Activated effector memory CD4-positive, alpha-beta T cell treated with anti-CD3 and anti-CD28 coated beads, Interleukin-2, amount 50 U/mL, for 16 hours (primary cell): Measurements from ENCODE around the gene COL1A1.

Source experiments
- DNase-seq: peaks from one replicate; pipeline ENCODE4 v3.0.0-alpha.2; 2020

The COL1A1 gene

GRCh38 chr17:50139185-50139783 is 62.1 kb downstream of the COL1A1 start:
- no peak for DNase-seq

GRCh38 chr17:50137042-50137441 is 64.4 kb downstream of the COL1A1 start:
- no peak for DNase-seq

GRCh38 chr17:50136096-50136687 is 65.2 kb downstream of the COL1A1 start:
- DNase-seq: no peak

GRCh38 chr17:50135316-50136095 is 65.9 kb downstream of the COL1A1 start:
- no peak for DNase-seq

GRCh38 chr17:50134206-50135110 is 67.0 kb downstream of the COL1A1 start:
- DNase-seq: no peak

GRCh38 chr17:50133769-50134099 is 67.7 kb downstream of the COL1A1 start:
- DNase-seq: no peak
